HCEC 1CT (cell line): Measurements from ENCODE around the gene PPP4R1.
"Not testable (repeated sequence)": the region's sequence is repeated elsewhere in the genome, so short reads cannot be mapped to it uniquely, and the experiment has no call there.

Source experiments
- DNase-seq: peaks from one replicate; pipeline ENCODE4 v3.0.0-alpha.2; 2017

Gene PPP4R1

GRCh38 chr18:9627642-9628041 is 13.3 kb upstream of the PPP4R1 start:
- peak; percentile 50 for DNase-seq

- DNase-seq: no peak
These were observed 5.6 kb upstream of the PPP4R1 start for GRCh38 chr18:9619990-9620389.

- DNase-seq: peak; percentile 78
These were observed 5.2 kb upstream of the PPP4R1 start for GRCh38 chr18:9619545-9619944.

- no peak for DNase-seq
These were observed 4.7 kb upstream of the PPP4R1 start for GRCh38 chr18:9619056-9619455.

GRCh38 chr18:9617006-9617542 is 2.7 kb upstream of the PPP4R1 start:
- no peak for DNase-seq

- DNase-seq: peak; percentile 44
These were observed 1.7 kb upstream of the PPP4R1 start for GRCh38 chr18:9616049-9616448.

- DNase-seq: no peak
These were observed 980 bp upstream of the PPP4R1 start for GRCh38 chr18:9615280-9615797.

GRCh38 chr18:9613550-9614400 is 584 bp downstream of the PPP4R1 start:
- peak; percentile 55 for DNase-seq

GRCh38 chr18:9612977-9613376 is 1.4 kb downstream of the PPP4R1 start:
- DNase-seq: no peak

GRCh38 chr18:9612215-9612830 is 2.0 kb downstream of the PPP4R1 start:
- DNase-seq: peak; percentile 68

GRCh38 chr18:9609190-9609589 is 5.2 kb downstream of the PPP4R1 start:
- DNase-seq: peak; percentile 19

GRCh38 chr18:9608728-9609127 is 5.6 kb downstream of the PPP4R1 start:
- DNase-seq: no peak

GRCh38 chr18:9608298-9608697 is 6.1 kb downstream of the PPP4R1 start:
- DNase-seq: no peak

GRCh38 chr18:9607111-9607510 is 7.2 kb downstream of the PPP4R1 start:
- not testable (repeated sequence) for DNase-seq

- no peak for DNase-seq
These were observed 8.3 kb downstream of the PPP4R1 start for GRCh38 chr18:9606039-9606438.

- no peak for DNase-seq
These were observed 10.0 kb downstream of the PPP4R1 start for GRCh38 chr18:9604348-9604747.

- no peak for DNase-seq
These were observed 15.0 kb downstream of the PPP4R1 start for GRCh38 chr18:9599328-9599727.

- no peak for DNase-seq
These were observed 16.8 kb downstream of the PPP4R1 start for GRCh38 chr18:9597609-9598008.

GRCh38 chr18:9596843-9597526 is 17.4 kb downstream of the PPP4R1 start:
- DNase-seq: no peak

- no peak for DNase-seq
These were observed 18.1 kb downstream of the PPP4R1 start for GRCh38 chr18:9596226-9596625.

GRCh38 chr18:9594823-9595596 is 19.3 kb downstream of the PPP4R1 start:
- peak; percentile 70 for DNase-seq

GRCh38 chr18:9587924-9588323 is 26.4 kb downstream of the PPP4R1 start:
- DNase-seq: no peak

- DNase-seq: no peak
These were observed 27.5 kb downstream of the PPP4R1 start for GRCh38 chr18:9586814-9587213.
